HTR-8/SVneo (cell line): Measurements from ENCODE around the gene RNF182.
"Not testable (repeated sequence)": the region's sequence is repeated elsewhere in the genome, so short reads cannot be mapped to it uniquely, and the experiment has no call there.

Experiments
- DNase-seq: peaks from one replicate; pipeline ENCODE4 v3.0.0; 2011; ENCODE audit warnings: low spot score, mixed read lengths; ENCODE audit not compliant: insufficient read length
- FAIRE-seq: peaks from 2 replicates; lab custom pipeline; 2011; peaks lifted over from hg19 to GRCh38; lab: Jason Lieb, UNC

RNF182 gene

GRCh38 chr6:13924949-13925881 lies at the start of gene RNF182:
Gene RNF182 (plus strand): TSS chr6:13924952. CDS start chr6:13977120, 52,168 bp downstream.
- DNase-seq (no peak), FAIRE-seq (no peak)

GRCh38 chr6:13877051-13877450 lies 47.7 kb upstream of the RNF182 start:
- DNase-seq (no peak), FAIRE-seq (no peak)

- not testable (repeated sequence) for DNase-seq, FAIRE-seq
Measured at GRCh38 chr6:13880061-13880663, 44.6 kb upstream of the RNF182 start.

GRCh38 chr6:13881621-13882165 lies 43.1 kb upstream of the RNF182 start:
- DNase-seq: no peak
- no peak for FAIRE-seq

GRCh38 chr6:13883966-13884365 lies 40.8 kb upstream of the RNF182 start:
- DNase-seq (no peak), FAIRE-seq (no peak)

GRCh38 chr6:13884397-13884796 lies 40.4 kb upstream of the RNF182 start:
- FAIRE-seq (peak; percentile 38), DNase-seq (no peak)

- FAIRE-seq: no peak
- DNase-seq: no peak
Measured at GRCh38 chr6:13885601-13886000, 39.2 kb upstream of the RNF182 start.

- FAIRE-seq (no peak), DNase-seq (no peak)
Measured at GRCh38 chr6:13886949-13887348, 37.8 kb upstream of the RNF182 start.

GRCh38 chr6:13892017-13892645 lies 32.6 kb upstream of the RNF182 start:
- FAIRE-seq (no peak), DNase-seq (no peak)

GRCh38 chr6:13902922-13903321 lies 21.8 kb upstream of the RNF182 start:
- FAIRE-seq (no peak), DNase-seq (no peak)

- DNase-seq: no peak
- peak; percentile 23 for FAIRE-seq
Measured at GRCh38 chr6:13903364-13903763, 21.4 kb upstream of the RNF182 start.

- no peak for DNase-seq
- no peak for FAIRE-seq
Measured at GRCh38 chr6:13907001-13907350, 17.8 kb upstream of the RNF182 start.

GRCh38 chr6:13907614-13908215 lies 17.0 kb upstream of the RNF182 start:
- FAIRE-seq (no peak), DNase-seq (no peak)

- DNase-seq (peak; percentile 70), FAIRE-seq (peak; percentile 58)
Measured at GRCh38 chr6:13908955-13909381, 15.8 kb upstream of the RNF182 start.

GRCh38 chr6:13910443-13910842 lies 14.3 kb upstream of the RNF182 start:
- FAIRE-seq: no peak
- no peak for DNase-seq

GRCh38 chr6:13911337-13911736 lies 13.4 kb upstream of the RNF182 start:
- DNase-seq (no peak), FAIRE-seq (no peak)

- FAIRE-seq (no peak), DNase-seq (no peak)
Measured at GRCh38 chr6:13913226-13914001, 11.3 kb upstream of the RNF182 start.

- FAIRE-seq: no peak
- no peak for DNase-seq
Measured at GRCh38 chr6:13914351-13914750, 10.4 kb upstream of the RNF182 start.

GRCh38 chr6:13915561-13916229 lies 9.1 kb upstream of the RNF182 start:
- DNase-seq (no peak), FAIRE-seq (no peak)
